GM12891 (cell line): ENCODE data around the gene ISYNA1.
A peak's percentile ranks its signal among the peaks of the same experiment; 100 is the strongest.

ENCODE experiments used
- DNase-seq: peaks from one replicate; pipeline ENCODE4 v3.0.0; 2011; ENCODE audit warnings: low spot score; ENCODE audit not compliant: insufficient read length
- FAIRE-seq: peaks from 2 replicates; lab custom pipeline; 2011; peaks lifted over from hg19 to GRCh38; lab: Jason Lieb, UNC
- PAX5 ChIP-seq: IDR thresholded peaks from 2 replicates; pipeline ENCODE4 v1.6.1; 2011; ENCODE audit warnings: low read length, moderate library complexity, mild to moderate bottlenecking; ENCODE audit not compliant: insufficient read depth, severe bottlenecking
- POLR2A ChIP-seq: IDR thresholded peaks from 2 replicates; pipeline ENCODE4 v1.6.1; 2011; ENCODE audit warnings: low read depth, low read length, control low read depth
- POLR2AphosphoS5 ChIP-seq: IDR thresholded peaks from 2 replicates; pipeline ENCODE4 v1.6.1; 2011; ENCODE audit warnings: low read depth, low read length, control low read depth
- POU2F2 ChIP-seq: IDR thresholded peaks from 2 replicates; pipeline ENCODE4 v1.6.1; 2011; ENCODE audit warnings: low read depth, mild to moderate bottlenecking, control low read depth, low read length, moderate library complexity
- SPI1 ChIP-seq: IDR thresholded peaks from 2 replicates; pipeline ENCODE4 v1.6.1; 2011; ENCODE audit warnings: low read depth, low read length, control low read depth
- TAF1 ChIP-seq: IDR thresholded peaks from 2 replicates; pipeline ENCODE4 v1.6.1; 2011; ENCODE audit warnings: low read depth, low read length, control low read depth

The ISYNA1 gene

GRCh38 chr19:18433735-18434398 lies 4.1 kb downstream of the ISYNA1 start:
- TF ChIP-seq POU2F2 (no peak), TAF1 (no peak), PAX5 (no peak), SPI1 (no peak), POLR2AphosphoS5 (no peak), POLR2A (no peak)
- DNase-seq (no peak), FAIRE-seq (no peak)

GRCh38 chr19:18433015-18433691 lies 4.8 kb downstream of the ISYNA1 start:
- DNase-seq, result no peak
- TF ChIP-seq POLR2AphosphoS5, result peak; percentile 76
- no peak for TF ChIP-seq SPI1
- FAIRE-seq, result peak; percentile 98

GRCh38 chr19:18432275-18433014 lies 5.5 kb downstream of the ISYNA1 start:
- DNase-seq, result no peak
- TF ChIP-seq POLR2A (no peak), POLR2AphosphoS5 (no peak), SPI1 (no peak), PAX5 (no peak), POU2F2 (no peak), TAF1 (no peak)
- peak; percentile 43 for FAIRE-seq

- DNase-seq, result no peak
- FAIRE-seq, result no peak
- TF ChIP-seq TAF1 (no peak), PAX5 (no peak), POLR2AphosphoS5 (no peak), POLR2A (no peak), SPI1 (no peak), POU2F2 (no peak)
Observed at GRCh38 chr19:18431351-18432197, 6.4 kb downstream of the ISYNA1 start.

GRCh38 chr19:18430417-18431144 lies 7.4 kb downstream of the ISYNA1 start:
- FAIRE-seq (no peak), DNase-seq (no peak)
- TF ChIP-seq PAX5 (no peak), POLR2A (no peak), TAF1 (no peak), SPI1 (no peak), POLR2AphosphoS5 (no peak), POU2F2 (no peak)

GRCh38 chr19:18429717-18430416 lies 8.1 kb downstream of the ISYNA1 start:
- DNase-seq (no peak), FAIRE-seq (peak; percentile 76)
- TF ChIP-seq POLR2A, result no peak
- no peak for TF ChIP-seq SPI1
- TF ChIP-seq TAF1, result no peak
- TF ChIP-seq POLR2AphosphoS5, result no peak

- peak; percentile 97 for DNase-seq
- TF ChIP-seq SPI1 (no peak), POLR2AphosphoS5 (no peak), PAX5 (no peak), TAF1 (no peak), POU2F2 (no peak), POLR2A (no peak)
- peak; percentile 99 for FAIRE-seq
Observed at GRCh38 chr19:18428787-18429674, 8.9 kb downstream of the ISYNA1 start.
